HG03571 (cell line): Measurements from ENCODE around the gene ENTPD6.
"Not testable (repeated sequence)": the region's sequence is repeated elsewhere in the genome, so short reads cannot be mapped to it uniquely, and the experiment has no call there.

Experiments used
- ATAC-seq: cut with Tn5 transposase; IDR thresholded peaks from one replicate; pipeline ENCODE4 v1.9.1; 2021; ENCODE audit not compliant: unreplicated experiment

The ENTPD6 gene

GRCh38 chr20:25195014-25195961 is at the start of gene ENTPD6:
ENTPD6 (plus strand) TSS chr20:25195712; CDS start chr20:25206537, 10,825 bp downstream.
- ATAC-seq, result peak; percentile 80

- no peak for ATAC-seq
Observed at GRCh38 chr20:25146976-25147375, 48.5 kb upstream of the ENTPD6 start.

GRCh38 chr20:25147716-25148115 is 47.8 kb upstream of the ENTPD6 start:
- ATAC-seq, result no peak

GRCh38 chr20:25148181-25148981 is 47.1 kb upstream of the ENTPD6 start:
- ATAC-seq, result no peak

DNA sequence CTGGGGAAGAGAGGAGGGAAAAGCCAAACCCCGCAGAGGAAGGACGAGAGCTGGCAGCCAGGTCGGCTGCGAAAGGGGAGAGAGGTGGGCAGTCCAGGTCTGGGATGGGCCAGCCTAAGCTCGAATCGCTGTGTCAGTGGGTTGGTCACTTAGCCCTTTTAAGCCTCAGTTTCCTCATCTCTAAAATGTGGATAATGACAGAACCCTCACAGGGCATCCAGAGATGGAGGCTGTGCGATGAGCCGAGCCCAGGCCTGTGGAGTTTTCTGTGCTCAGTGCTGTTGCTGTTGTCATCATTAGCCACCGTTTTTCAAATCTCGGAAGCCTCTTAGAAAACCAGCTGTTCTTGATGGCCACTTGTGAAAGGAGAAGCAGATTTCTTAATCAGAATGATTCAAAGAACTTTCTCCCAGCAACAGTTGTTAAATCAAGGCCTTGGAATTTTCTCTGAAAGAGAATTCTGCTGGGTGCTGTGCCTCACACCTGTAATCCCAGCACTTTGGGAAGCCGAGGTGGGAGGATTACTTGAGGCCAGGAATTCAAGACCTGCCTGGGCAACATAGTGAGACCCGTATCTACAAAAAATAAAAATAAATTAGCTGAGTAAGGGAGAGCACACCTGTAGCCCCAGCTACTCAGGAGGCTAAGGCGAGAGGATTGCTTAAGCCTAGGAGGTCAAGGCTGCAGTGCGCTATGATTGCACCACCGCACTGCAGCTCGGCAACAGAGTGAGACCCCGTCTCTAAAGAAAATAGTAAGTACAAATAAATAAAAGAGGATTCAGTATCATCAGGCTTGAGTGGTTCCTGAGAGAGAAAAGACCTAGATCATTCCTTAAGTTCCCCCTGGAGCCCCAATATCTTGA is 46.3 kb upstream of the ENTPD6 start:
- ATAC-seq, result no peak

DNA sequence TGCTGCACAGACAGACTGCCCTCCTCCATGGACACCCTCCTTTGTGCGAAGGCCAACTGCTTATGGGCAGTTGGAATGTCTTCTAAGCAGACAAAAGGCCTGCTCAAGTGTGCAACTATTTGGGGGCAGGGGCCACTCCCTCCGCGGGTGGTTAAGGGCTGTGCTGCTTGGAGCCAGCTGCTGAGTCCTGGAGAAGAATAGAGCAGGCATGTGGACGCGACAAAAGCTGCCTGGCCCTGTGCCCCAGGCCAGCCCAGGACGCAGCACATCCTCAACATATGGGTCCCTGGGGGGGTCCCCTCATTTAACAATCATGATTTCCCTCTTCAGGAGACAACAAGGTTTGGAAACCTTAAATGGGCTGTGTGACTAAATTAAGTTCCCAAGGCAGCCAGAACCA is 45.5 kb upstream of the ENTPD6 start:
- ATAC-seq, result no peak

GRCh38 chr20:25158043-25158442 is 37.5 kb upstream of the ENTPD6 start:
- no peak for ATAC-seq

- ATAC-seq, result no peak
Observed at GRCh38 chr20:25160467-25160866, 35.0 kb upstream of the ENTPD6 start.

DNA sequence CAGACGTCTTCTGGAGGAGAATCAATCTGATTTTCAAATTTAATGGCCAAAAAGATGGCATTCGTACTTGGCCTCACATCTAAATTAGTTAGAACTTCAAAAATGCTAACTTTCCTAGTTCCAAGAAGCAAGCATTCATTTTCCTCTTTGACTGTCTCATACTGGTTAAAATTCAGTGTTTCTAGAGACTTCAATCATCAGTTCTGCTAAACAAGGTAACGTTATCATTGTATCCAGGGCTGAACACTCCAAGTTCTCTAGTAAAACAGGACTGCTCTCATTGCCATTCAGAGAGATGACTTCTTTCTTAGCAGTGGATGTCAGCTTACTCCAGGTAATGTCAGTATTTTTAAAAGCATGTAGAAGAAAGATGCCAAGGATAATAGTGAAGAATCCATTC is 34.6 kb upstream of the ENTPD6 start:
- no peak for ATAC-seq

DNA sequence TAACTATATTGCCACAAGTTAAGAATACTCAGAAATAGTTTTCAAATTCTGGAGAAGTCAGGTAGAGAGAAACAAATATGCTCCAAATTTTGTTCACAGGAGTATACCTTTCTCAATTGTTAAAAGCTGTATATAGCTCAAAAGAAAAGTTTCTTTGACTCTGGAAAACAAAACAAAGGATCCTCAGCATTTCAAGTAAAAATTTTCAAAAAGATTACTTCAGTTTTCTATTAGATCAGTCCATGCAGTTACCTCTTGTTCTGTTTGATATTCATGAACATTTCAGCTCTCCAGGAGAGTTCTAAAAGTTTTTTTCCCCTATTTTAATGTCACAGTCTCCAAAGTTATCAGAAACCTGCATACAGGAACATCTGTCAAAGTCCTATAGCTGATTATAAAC is 30.4 kb upstream of the ENTPD6 start:
- ATAC-seq, result no peak

GRCh38 chr20:25166105-25166782 is 29.3 kb upstream of the ENTPD6 start:
- not testable (repeated sequence) for ATAC-seq

GRCh38 chr20:25173321-25173720 is 22.2 kb upstream of the ENTPD6 start:
- ATAC-seq, result no peak

- no peak for ATAC-seq
Observed at GRCh38 chr20:25173886-25174308, 21.6 kb upstream of the ENTPD6 start.

GRCh38 chr20:25176184-25176583 is 19.3 kb upstream of the ENTPD6 start:
- ATAC-seq, result no peak

DNA sequence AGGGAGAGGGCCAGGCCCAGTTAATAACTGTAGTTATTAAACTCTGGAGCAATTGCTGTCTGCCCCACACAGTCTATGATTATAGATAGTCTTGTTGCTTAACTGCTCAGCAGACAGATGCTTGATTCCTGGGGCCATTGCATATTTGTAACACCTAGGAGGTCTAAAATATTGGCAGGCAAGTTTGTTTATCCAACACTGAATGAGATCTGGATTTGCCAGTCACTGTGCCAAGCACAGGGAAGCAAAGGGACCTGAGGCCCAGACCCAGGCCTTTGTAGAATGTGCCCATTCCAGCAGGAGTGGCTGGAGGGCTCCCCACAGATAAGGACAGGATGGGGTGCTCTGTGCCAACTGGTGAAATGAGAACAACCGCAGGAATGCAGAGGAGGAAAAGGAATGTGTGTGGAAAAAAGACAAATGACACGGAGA is 17.6 kb upstream of the ENTPD6 start:
- ATAC-seq, result no peak

DNA sequence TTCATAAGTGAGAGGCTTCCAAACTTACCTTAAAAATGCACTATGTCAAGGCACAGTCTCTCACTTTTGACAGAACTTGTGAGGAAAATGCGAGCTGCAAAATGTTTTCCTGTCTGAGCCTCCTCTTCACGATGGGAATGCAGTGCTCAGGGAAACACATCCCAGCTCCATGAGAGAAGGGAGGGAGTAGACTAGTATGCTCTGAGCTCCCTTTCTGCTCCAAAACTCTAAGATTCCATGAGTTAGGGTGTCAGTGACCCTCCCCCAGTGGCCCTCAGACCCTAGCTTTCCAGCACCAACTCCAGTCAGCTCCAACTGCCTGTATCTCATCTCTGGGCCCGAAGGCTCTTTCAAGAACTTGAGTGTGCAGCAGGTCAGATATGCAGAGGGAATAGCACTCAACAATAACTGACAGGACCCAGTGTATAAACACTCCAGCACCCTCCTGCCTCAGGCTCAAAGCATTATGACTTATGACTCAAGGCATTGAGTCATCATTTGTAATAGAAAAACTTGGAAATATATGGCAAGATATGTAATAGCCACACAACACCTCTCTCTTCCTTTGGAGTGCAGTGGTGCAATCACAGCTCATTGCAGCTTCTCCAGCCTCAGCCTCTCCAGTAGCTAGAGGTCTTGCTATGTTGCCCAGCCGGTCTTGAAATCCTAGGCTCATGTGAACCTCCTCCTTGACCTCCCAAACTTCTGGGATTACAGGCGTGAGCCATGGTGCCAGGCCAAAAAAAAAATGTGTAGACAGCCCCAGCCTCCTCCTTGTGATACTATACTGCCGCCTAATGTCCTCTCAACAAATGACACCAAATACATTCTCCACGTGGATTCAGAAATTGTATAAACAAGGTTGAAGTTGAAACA is 16.7 kb upstream of the ENTPD6 start:
- ATAC-seq, result no peak

DNA sequence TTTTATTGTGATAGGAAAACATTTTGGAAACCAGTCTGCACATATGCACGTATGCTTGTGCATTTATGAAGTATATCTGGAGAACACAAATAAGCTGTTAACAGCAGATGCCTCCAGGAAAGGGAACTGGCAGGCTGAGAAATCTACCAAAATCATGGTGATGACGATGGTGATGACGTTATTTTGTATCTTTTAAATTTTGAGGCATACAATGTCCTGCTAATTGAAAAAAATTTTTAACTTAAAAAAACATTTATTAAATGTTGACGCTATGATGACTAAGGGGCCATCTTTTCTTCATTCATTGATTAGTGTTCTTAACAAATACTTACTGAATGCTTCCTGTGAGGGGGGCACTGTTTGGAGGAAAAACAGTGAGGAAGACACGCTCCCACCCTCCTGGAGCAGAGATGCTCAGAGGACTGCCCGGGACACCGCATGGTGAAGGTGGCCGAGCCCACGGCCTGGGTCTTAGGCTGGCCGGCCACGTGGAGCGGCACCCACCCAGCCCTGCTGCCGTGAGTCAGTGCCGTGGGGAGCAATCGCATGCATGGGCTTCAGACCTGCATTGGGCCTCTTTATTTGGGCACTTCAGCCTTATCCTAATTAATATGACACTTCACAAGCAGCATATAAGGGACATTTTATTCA is 15.9 kb upstream of the ENTPD6 start:
- no peak for ATAC-seq

DNA sequence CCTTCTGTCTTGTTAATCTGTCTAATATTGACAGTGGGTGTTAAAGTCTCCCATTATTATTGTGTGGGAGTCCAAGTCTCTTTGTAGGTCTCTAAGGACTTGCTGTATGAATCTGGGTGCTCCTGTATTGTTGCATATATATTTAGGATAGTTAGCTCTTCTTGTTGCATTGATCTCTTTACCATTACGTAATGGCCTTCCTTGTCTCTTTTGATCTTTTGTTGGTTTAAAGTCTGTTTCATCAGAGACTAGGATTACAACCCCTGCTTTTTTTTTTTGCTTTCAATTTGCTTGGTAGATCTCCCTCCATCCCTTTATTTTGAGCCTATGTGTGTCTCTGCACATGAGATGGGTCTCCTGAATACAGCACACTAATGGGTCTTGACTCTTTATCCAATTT is 11.1 kb upstream of the ENTPD6 start:
- not testable (repeated sequence) for ATAC-seq

GRCh38 chr20:25187220-25187619 is 8.3 kb upstream of the ENTPD6 start:
- ATAC-seq, result no peak
